ENCODE measurements around the gene IL11. TPM values are rescaled to one million over a fixed set of nuclear protein-coding genes. Genes with fewer than 3 reads are reported as not detected.

The IL11 gene
- total and polyA plus RNA-seq, 2 of the 13 experiments (the other 11 are each of a cell fraction or from before 2014, with no cell fraction given), result 2.5 to 2.9 TPM

DNA sequence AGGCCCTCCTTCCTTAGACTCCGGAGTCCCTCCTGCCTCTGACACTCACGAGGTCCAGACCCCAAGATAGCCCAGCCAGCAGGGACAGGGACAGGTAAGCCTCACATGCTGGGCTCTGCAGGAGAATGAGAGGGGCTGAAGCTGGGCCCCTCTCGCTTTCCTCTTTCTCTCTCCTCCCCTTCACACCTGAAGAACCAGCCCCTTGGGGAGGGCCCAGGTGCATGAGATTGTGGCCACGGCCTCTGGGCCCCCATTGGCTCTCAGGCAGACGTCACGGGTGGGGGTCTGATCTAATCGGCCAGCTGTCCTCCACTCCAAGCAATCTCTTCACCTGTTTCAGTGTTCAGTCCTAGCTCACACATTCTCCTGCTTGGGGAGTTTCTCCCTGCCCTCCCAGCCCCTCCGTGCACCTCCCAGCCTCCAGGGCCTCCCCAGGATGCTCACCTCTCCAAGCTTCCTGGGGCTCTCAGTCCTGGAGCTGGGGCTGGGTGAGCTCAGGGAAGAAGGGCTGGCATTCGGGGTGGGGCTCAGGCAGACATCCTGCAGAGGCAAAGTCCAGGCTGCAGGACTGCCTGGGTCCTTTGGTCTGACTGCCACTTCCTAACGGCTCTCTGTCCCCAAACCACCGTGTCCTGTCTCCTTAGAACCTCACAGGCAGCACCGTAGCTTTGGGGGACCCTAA, 47.9 kb downstream of the IL11 start:
- H4K20me1 ChIP-seq (ENCODE audit: insufficient read depth, low read length), result no peaks in the 10 kb centered on the region
- peaks cover 43% of the 10 kb centered on the region for H3K4me1 ChIP-seq (ENCODE audit: insufficient read depth, low read length)
- H3K9ac ChIP-seq (ENCODE audit: insufficient read depth, low read depth, low read length), result no peak overlapping the region
- in situ Hi-C loops (cut with HindIII; ENCODE audit: extremely low pct_ligation_motif_present, low pct_unique_long_range_greater_than_20kb) (no loop called here), intact Hi-C loops (cut with micrococcal nuclease; ENCODE audit: unreplicated experiment) (no loop called here)
- H3K36me3 ChIP-seq (replicated peaks in 1 of 2; ENCODE audit: control insufficient read depth in 1 of 2, insufficient read depth in 2 of 2, low read length in 2 of 2), result no peaks in the 10 kb centered on the region
- no peak overlapping the region for H2AFZ ChIP-seq (ENCODE audit: low read length)
- H3K79me2 ChIP-seq (ENCODE audit: insufficient read depth, low read length), result no peaks in the 10 kb centered on the region
- H3K27me3 ChIP-seq (ENCODE audit: control insufficient read depth in 1 of 2, insufficient read depth in 2 of 2, low read length in 2 of 2), result no peaks in the 10 kb centered on the region; a peak in 1 of 5 replicates
- peak overlapping the region; percentile 62 for H3K4me2 ChIP-seq (ENCODE audit: low read depth, low read length)
- DNase-seq (ENCODE audit: low spot score), result no peak
- peak; percentile 52 for ATAC-seq
- CTCF ChIA-PET (ENCODE audit: low intra/inter-chr PET ratio, low total read pairs), result no interaction called here
- POLR2A ChIA-PET, result interaction anchor here (1.8 to 2.1 kb wide), 3 partner anchors 12 to 21 kb away, joined by 6 to 11 read pairs (median 8); partner anchors contain the start of gene KMT5C
- WGBS (ENCODE audit: low lambda C conversion rate), result 30% methylated on average over 9 of the region's 12 CpGs
- BruUV-seq (replicated peaks), result no TSS peak
- H3K9me3 ChIP-seq (ENCODE audit: low read length), result no peaks in the 10 kb centered on the region
- no peak for FAIRE-seq
- TF ChIP-seq, protein P1, sequence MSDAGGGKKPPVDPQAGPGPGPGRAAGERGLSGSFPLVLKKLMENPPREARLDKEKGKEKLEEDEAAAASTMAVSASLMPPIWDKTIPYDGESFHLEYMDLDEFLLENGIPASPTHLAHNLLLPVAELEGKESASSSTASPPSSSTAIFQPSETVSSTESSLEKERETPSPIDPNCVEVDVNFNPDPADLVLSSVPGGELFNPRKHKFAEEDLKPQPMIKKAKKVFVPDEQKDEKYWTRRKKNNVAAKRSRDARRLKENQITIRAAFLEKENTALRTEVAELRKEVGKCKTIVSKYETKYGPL (CRISPR knock-in tag; IDR thresholded peaks at IDR 0.05), result no peak
- TF ChIP-seq ZNF564 (CRISPR knock-in tag; IDR thresholded peaks at IDR 0.05) (no peak), ZMYM3 (CRISPR knock-in tag; IDR thresholded peaks at IDR 0.05) (no peak), HNF4A (CRISPR knock-in tag; IDR thresholded peaks at IDR 0.05) (peak; percentile 65; the same call in 1 of the 2 replicates), ZNF335 (CRISPR knock-in tag; IDR thresholded peaks at IDR 0.05) (peak; percentile 76; the same call in 1 of the 2 replicates), ZNF780A (CRISPR knock-in tag; IDR thresholded peaks at IDR 0.05) (peak; percentile 99), ZNF788 (CRISPR knock-in tag; IDR thresholded peaks at IDR 0.05; ENCODE audit: borderline replicate concordance) (no peak)
- TF ChIP-seq, protein P2, sequence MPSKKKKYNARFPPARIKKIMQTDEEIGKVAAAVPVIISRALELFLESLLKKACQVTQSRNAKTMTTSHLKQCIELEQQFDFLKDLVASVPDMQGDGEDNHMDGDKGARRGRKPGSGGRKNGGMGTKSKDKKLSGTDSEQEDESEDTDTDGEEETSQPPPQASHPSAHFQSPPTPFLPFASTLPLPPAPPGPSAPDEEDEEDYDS (CRISPR knock-in tag; IDR thresholded peaks at IDR 0.05), result no peak
- TF ChIP-seq, protein P3, sequence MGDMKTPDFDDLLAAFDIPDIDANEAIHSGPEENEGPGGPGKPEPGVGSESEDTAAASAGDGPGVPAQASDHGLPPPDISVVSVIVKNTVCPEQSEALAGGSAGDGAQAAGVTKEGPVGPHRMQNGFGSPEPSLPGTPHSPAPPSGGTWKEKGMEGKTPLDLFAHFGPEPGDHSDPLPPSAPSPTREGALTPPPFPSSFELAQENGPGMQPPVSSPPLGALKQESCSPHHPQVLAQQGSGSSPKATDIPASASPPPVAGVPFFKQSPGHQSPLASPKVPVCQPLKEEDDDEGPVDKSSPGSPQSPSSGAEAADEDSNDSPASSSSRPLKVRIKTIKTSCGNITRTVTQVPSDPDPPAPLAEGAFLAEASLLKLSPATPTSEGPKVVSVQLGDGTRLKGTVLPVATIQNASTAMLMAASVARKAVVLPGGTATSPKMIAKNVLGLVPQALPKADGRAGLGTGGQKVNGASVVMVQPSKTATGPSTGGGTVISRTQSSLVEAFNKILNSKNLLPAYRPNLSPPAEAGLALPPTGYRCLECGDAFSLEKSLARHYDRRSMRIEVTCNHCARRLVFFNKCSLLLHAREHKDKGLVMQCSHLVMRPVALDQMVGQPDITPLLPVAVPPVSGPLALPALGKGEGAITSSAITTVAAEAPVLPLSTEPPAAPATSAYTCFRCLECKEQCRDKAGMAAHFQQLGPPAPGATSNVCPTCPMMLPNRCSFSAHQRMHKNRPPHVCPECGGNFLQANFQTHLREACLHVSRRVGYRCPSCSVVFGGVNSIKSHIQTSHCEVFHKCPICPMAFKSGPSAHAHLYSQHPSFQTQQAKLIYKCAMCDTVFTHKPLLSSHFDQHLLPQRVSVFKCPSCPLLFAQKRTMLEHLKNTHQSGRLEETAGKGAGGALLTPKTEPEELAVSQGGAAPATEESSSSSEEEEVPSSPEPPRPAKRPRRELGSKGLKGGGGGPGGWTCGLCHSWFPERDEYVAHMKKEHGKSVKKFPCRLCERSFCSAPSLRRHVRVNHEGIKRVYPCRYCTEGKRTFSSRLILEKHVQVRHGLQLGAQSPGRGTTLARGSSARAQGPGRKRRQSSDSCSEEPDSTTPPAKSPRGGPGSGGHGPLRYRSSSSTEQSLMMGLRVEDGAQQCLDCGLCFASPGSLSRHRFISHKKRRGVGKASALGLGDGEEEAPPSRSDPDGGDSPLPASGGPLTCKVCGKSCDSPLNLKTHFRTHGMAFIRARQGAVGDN (CRISPR knock-in tag; IDR thresholded peaks at IDR 0.05), result peak; percentile 20; the same call in 1 of the 2 replicates
- H3K27ac ChIP-seq (ENCODE audit: extremely low read length, insufficient read depth, low read length), result no peak overlapping the region
- no peak overlapping the region for H3K4me3 ChIP-seq (replicated peaks in 1 of 3; ENCODE audit: insufficient read depth in 1 of 3, low read depth in 2 of 3, low read length in 3 of 3)
